Measurements from ENCODE around the gene C1QTNF5.

DNA sequence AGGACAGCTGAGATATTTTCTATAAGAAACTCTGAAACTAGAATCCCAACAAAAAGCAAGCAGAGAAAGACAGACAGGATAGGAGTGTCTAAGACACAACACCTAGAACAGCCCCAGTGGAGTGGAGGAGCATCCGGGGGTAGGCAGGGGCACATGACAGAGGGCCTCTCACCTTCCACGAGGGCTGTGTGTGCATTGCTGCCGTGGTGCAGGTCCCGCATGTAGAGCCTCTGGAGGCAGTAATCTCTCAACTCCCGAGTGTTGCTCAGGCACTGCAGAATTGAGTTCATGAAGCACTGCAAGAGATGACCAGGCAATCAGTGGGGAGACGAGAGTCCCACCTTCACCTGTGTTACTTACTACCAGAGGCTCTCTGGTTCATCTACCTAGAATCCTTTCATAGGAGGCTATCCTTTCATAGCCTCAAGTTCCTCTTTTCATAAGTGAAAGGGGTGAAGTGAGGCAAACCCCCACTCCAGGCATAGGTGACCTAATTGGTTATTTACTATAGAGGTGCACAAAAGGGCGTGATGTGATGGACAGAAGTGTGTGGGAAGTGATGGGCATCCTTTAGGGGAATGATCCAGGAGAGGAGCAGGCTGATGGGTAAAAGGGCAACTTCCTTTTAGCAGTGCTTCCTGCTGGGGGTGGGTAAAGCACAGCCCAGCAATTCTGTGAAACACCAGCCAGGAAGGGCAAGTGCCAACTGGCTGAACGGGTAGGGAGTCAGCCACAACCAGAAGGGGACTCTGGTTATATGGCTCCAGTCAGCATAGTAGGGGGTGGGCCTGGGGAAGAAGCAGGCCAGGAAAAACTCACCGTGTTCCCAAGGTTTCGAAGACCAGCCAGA, 18.9 kb upstream of the C1QTNF5 start:
- TF ChIP-seq, protein P1, sequence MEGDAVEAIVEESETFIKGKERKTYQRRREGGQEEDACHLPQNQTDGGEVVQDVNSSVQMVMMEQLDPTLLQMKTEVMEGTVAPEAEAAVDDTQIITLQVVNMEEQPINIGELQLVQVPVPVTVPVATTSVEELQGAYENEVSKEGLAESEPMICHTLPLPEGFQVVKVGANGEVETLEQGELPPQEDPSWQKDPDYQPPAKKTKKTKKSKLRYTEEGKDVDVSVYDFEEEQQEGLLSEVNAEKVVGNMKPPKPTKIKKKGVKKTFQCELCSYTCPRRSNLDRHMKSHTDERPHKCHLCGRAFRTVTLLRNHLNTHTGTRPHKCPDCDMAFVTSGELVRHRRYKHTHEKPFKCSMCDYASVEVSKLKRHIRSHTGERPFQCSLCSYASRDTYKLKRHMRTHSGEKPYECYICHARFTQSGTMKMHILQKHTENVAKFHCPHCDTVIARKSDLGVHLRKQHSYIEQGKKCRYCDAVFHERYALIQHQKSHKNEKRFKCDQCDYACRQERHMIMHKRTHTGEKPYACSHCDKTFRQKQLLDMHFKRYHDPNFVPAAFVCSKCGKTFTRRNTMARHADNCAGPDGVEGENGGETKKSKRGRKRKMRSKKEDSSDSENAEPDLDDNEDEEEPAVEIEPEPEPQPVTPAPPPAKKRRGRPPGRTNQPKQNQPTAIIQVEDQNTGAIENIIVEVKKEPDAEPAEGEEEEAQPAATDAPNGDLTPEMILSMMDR (IDR thresholded peaks at IDR 0.05), result no peak
- TF ChIP-seq POLR2A (IDR thresholded peaks at IDR 0.05) (no peak), EP300 (IDR thresholded peaks at IDR 0.05) (no peak)
